ENCODE data around the gene EML4. TPM values are rescaled to one million over a fixed set of nuclear protein-coding genes. Genes with fewer than 3 reads are reported as not detected.

Gene EML4
- total and polyA plus RNA-seq, 9 of the 15 experiments (the other 6 are each of a cell fraction or from before 2014, with no cell fraction given): 14.7 to 48.3 (median 36.5) TPM

GRCh38 chr2:42300527-42300926 is 131.4 kb downstream of the EML4 start:
- Histone ChIP-seq H3K9ac (ENCODE audit: insufficient read depth in 1 of 2, low read depth in 2 of 2, low read length in 2 of 2) (no peak overlapping the region), H4K20me1 (replicated peaks; ENCODE audit: control insufficient read depth, insufficient read depth, low read length) (no peaks in the 10 kb centered on the region), H3K27ac (ENCODE audit: extremely low read depth, low read depth, low read length) (no peak overlapping the region), H3K4me3 (no peak overlapping the region), H3K27me3 (ENCODE audit: control insufficient read depth in 2 of 2, insufficient read depth in 2 of 2, low read length in 2 of 2) (no peaks in the 10 kb centered on the region), H2AFZ (ENCODE audit: low read depth, low read length) (no peak overlapping the region), H3K9me1 (ENCODE audit: control insufficient read depth, insufficient read depth, low read length) (no peaks in the 10 kb centered on the region), H3K36me3 (ENCODE audit: control insufficient read depth, insufficient read depth, low read length) (peaks cover 38% of the 10 kb centered on the region; the same call in 2 of the 3 replicates), H3K79me2 (ENCODE audit: control insufficient read depth, insufficient read depth, low read length) (no peaks in the 10 kb centered on the region), H3K9me3 (replicated peaks; ENCODE audit: control insufficient read depth, insufficient read depth, low read depth, low read length) (no peaks in the 10 kb centered on the region), H3K4me1 (replicated peaks in 1 of 2; ENCODE audit: control insufficient read depth in 2 of 2, insufficient read depth in 2 of 2, low read length in 2 of 2) (no peaks in the 10 kb centered on the region), H3K4me2 (ENCODE audit: insufficient read depth, low read length) (no peak overlapping the region)
- ChIA-PET CTCF (ENCODE audit: low intra/inter-chr PET ratio) (no interaction called here), POLR2A (no interaction called here)
- intact Hi-C loops (cut with micrococcal nuclease): no loop called here
- no peak for DNase-seq (ENCODE audit: extremely low read depth in 1 of 4, low spot score in 3 of 4)
- TF ChIP-seq PCBP2 (IDR thresholded peaks at IDR 0.05; ENCODE audit: low read depth, low read length, poor library complexity, severe bottlenecking) (no peak), ZNF280A (IDR thresholded peaks at IDR 0.05; ENCODE audit: low read depth, partially characterized antibody) (no peak), MBD2 (IDR thresholded peaks at IDR 0.05; ENCODE audit: borderline replicate concordance, low read depth) (no peak), ELF4 (CRISPR knock-in tag; IDR thresholded peaks at IDR 0.05) (no peak)
- ATAC-seq: no peak
- in situ Hi-C loops (cut with MboI): no loop called here
- FAIRE-seq: no peak
- WGBS (ENCODE audit: insufficient coverage, low coverage, missing lambda C conversion rate): 69% methylated on average over 2 of the region's 2 CpGs
- BruUV-seq (replicated peaks): no TSS peak

- no peak overlapping the region for H3K4me2 ChIP-seq (ENCODE audit: insufficient read depth, low read length)
- no peaks in the 10 kb centered on the region for H3K4me1 ChIP-seq (replicated peaks in 1 of 2; ENCODE audit: control insufficient read depth in 2 of 2, insufficient read depth in 2 of 2, low read length in 2 of 2)
- POLR2A ChIA-PET: interaction anchor here (0.9 kb wide), 1 partner anchor 11 kb away, joined by 3 read pairs; no protein-coding TSS in a partner anchor
- in situ Hi-C loops (cut with MboI) (no loop called here), intact Hi-C loops (cut with micrococcal nuclease) (no loop called here)
- no peaks in the 10 kb centered on the region for H3K27me3 ChIP-seq (ENCODE audit: control insufficient read depth in 2 of 2, insufficient read depth in 2 of 2, low read length in 2 of 2)
- no peak for ATAC-seq
- BruUV-seq (replicated peaks): no TSS peak
- no peaks in the 10 kb centered on the region for H4K20me1 ChIP-seq (replicated peaks; ENCODE audit: control insufficient read depth, insufficient read depth, low read length)
- no peak overlapping the region for H3K4me3 ChIP-seq
- 96% methylated on average over 3 of the region's 3 CpGs for WGBS (ENCODE audit: insufficient coverage, low coverage, missing lambda C conversion rate)
- CTCF ChIA-PET (ENCODE audit: low intra/inter-chr PET ratio): no interaction called here
- no peaks in the 10 kb centered on the region for H3K9me1 ChIP-seq (ENCODE audit: control insufficient read depth, insufficient read depth, low read length)
- H3K9me3 ChIP-seq (replicated peaks; ENCODE audit: control insufficient read depth, insufficient read depth, low read depth, low read length): no peaks in the 10 kb centered on the region
- no peak for FAIRE-seq
- no peak overlapping the region for H2AFZ ChIP-seq (ENCODE audit: low read depth, low read length)
- DNase-seq (ENCODE audit: extremely low read depth in 1 of 4, low spot score in 3 of 4): no peak
- H3K27ac ChIP-seq (ENCODE audit: extremely low read depth, low read depth, low read length): no peak overlapping the region
- peaks cover 29% of the 10 kb centered on the region; the same call in 2 of the 3 replicates for H3K36me3 ChIP-seq (ENCODE audit: control insufficient read depth, insufficient read depth, low read length)
- H3K9ac ChIP-seq (ENCODE audit: insufficient read depth in 1 of 2, low read depth in 2 of 2, low read length in 2 of 2): no peak overlapping the region
- H3K79me2 ChIP-seq (ENCODE audit: control insufficient read depth, insufficient read depth, low read length): no peaks in the 10 kb centered on the region
- TF ChIP-seq COPS2 (conservative IDR thresholded peaks at IDR 0.05): no peak
- no peak for TF ChIP-seq ZNF785 (CRISPR knock-in tag; IDR thresholded peaks at IDR 0.05)
- TF ChIP-seq HSF4 (CRISPR knock-in tag; IDR thresholded peaks at IDR 0.05; ENCODE audit: borderline replicate concordance): no peak
- no peak for TF ChIP-seq CTCFL (IDR thresholded peaks at IDR 0.05; ENCODE audit: borderline replicate concordance, insufficient read depth, low read depth, low read length, poor library complexity, severe bottlenecking)
- no peak for TF ChIP-seq SMAD2 (IDR thresholded peaks at IDR 0.05; ENCODE audit: low read depth, low read length)
- TF ChIP-seq ZNF174 (CRISPR knock-in tag; IDR thresholded peaks at IDR 0.05): no peak
- no peak for TF ChIP-seq SRSF3 (IDR thresholded peaks at IDR 0.05; ENCODE audit: insufficient read depth, low read length)
- TF ChIP-seq TFAM (CRISPR knock-in tag; conservative IDR thresholded peaks at IDR 0.05): no peak
- no peak for TF ChIP-seq SOX6 (IDR thresholded peaks at IDR 0.05)
- TF ChIP-seq ZNF75A (CRISPR knock-in tag; IDR thresholded peaks at IDR 0.05): no peak
- TF ChIP-seq ELF4 (CRISPR knock-in tag; IDR thresholded peaks at IDR 0.05): no peak
Measured at GRCh38 chr2:42303252-42303651, 134.1 kb downstream of the EML4 start.
